NK-92 (cell line): ENCODE data around the gene NR1I3.
"Not testable (repeated sequence)": the region's sequence is repeated elsewhere in the genome, so short reads cannot be mapped to it uniquely, and the experiment has no call there.

Source experiments
- DNase-seq: peaks from one replicate; lab custom pipeline; 2025; ENCODE audit not compliant: unreplicated experiment; lab: John Stamatoyannopoulos, UW

Gene NR1I3

GRCh38 chr1:161238039-161238473 lies at the start of gene NR1I3:
TSS of gene NR1I3 (minus strand) at chr1:161238203. CDS start at chr1:161236565, 1,638 bp downstream.
- DNase-seq: no peak

GRCh38 chr1:161287482-161288054 lies 49.6 kb upstream of the NR1I3 start:
- DNase-seq: no peak

GRCh38 chr1:161285521-161285920 lies 47.5 kb upstream of the NR1I3 start:
- no peak for DNase-seq

GRCh38 chr1:161285113-161285512 lies 47.1 kb upstream of the NR1I3 start:
- no peak for DNase-seq

- DNase-seq: no peak
Observed at GRCh38 chr1:161282991-161283390, 45.0 kb upstream of the NR1I3 start.

GRCh38 chr1:161274874-161275273 lies 36.9 kb upstream of the NR1I3 start:
- no peak for DNase-seq

GRCh38 chr1:161273402-161273801 lies 35.4 kb upstream of the NR1I3 start:
- no peak for DNase-seq

- no peak for DNase-seq
Observed at GRCh38 chr1:161267321-161267720, 29.3 kb upstream of the NR1I3 start.

- no peak for DNase-seq
Observed at GRCh38 chr1:161266836-161267235, 28.8 kb upstream of the NR1I3 start.

GRCh38 chr1:161266202-161266601 lies 28.2 kb upstream of the NR1I3 start:
- DNase-seq: no peak

- DNase-seq: no peak
Observed at GRCh38 chr1:161265305-161265704, 27.3 kb upstream of the NR1I3 start.

GRCh38 chr1:161261261-161262235 lies 23.5 kb upstream of the NR1I3 start:
- no peak for DNase-seq

- DNase-seq: no peak
Observed at GRCh38 chr1:161260376-161261260, 22.6 kb upstream of the NR1I3 start.

- no peak for DNase-seq
Observed at GRCh38 chr1:161259765-161260164, 21.8 kb upstream of the NR1I3 start.

- no peak for DNase-seq
Observed at GRCh38 chr1:161259345-161259702, 21.3 kb upstream of the NR1I3 start.

GRCh38 chr1:161258439-161259344 lies 20.7 kb upstream of the NR1I3 start, which contains the start of gene PCP4L1:
TSS of gene PCP4L1 (plus strand) at chr1:161258745. CDS start at chr1:161258975, 230 bp downstream.
- no peak for DNase-seq

GRCh38 chr1:161257109-161257508 lies 19.1 kb upstream of the NR1I3 start:
- DNase-seq: not testable (repeated sequence)

- not testable (repeated sequence) for DNase-seq
Observed at GRCh38 chr1:161255955-161256520, 18.0 kb upstream of the NR1I3 start.

- not testable (repeated sequence) for DNase-seq
Observed at GRCh38 chr1:161255302-161255701, 17.3 kb upstream of the NR1I3 start.

- DNase-seq: no peak
Observed at GRCh38 chr1:161251579-161251978, 13.6 kb upstream of the NR1I3 start.
